Suprapubic skin (tissue), 4 donors: Measurements from ENCODE around the gene WWTR1. TPM values are rescaled to one million over a fixed set of nuclear protein-coding genes. Genes with fewer than 3 reads are reported as not detected.

Experiments used
- DNase-seq, 2 donors: peaks; one replicate each; pipeline ENCODE4 v3.0.0-alpha.2; 2019; ENCODE audit warnings: low spot score in 2 of 2
- H3K27ac ChIP-seq: fragments of 200-600 bp; sonication (generic); one replicate; pipeline ENCODE4 v1.5.1; 2019
- H3K27me3 ChIP-seq: fragments of 200-600 bp; sonication (generic); one replicate; pipeline ENCODE4 v1.5.1; 2019
- H3K36me3 ChIP-seq: fragments of 200-600 bp; sonication (generic); one replicate; pipeline ENCODE4 v1.5.1; 2019
- H3K4me1 ChIP-seq: fragments of 200-600 bp; sonication (generic); one replicate; pipeline ENCODE4 v1.5.1; 2019
- H3K4me3 ChIP-seq: fragments of 200-600 bp; sonication (generic); one replicate; pipeline ENCODE4 v1.5.1; 2019; ENCODE audit warnings: mild to moderate bottlenecking
- H3K9me3 ChIP-seq: fragments of 200-600 bp; sonication (generic); one replicate; pipeline ENCODE4 v1.5.1; 2019
- EP300 ChIP-seq: sonication (generic); formaldehyde crosslinking; IDR thresholded peaks from one replicate; pipeline ENCODE4 v1.6.1; 2017; ENCODE audit warnings: antibody characterized with exemption
- POLR2A ChIP-seq, 2 donors: fragments of 450-650 bp; IDR thresholded peaks; one replicate each; pipeline ENCODE4 v1.6.1; 2017; ENCODE audit warnings: antibody characterized with exemption in 2 of 2, mild to moderate bottlenecking in 2 of 2, moderate library complexity in 2 of 2
- POLR2AphosphoS5 ChIP-seq, 3 donors: sonication (generic); formaldehyde crosslinking; IDR thresholded peaks; one replicate each; pipeline ENCODE4 v1.6.1; 2017; ENCODE audit warnings: antibody characterized with exemption in 3 of 3
- WGBS: methylation state at CpG from one replicate; pipeline ENCODE4 v1.1.5; 2018; 5-methylcytosine and 5-hydroxymethylcytosine counted together
- total RNA-seq, 4 donors: library from RNA; depleted of rRNA; stranded (reverse); fragments of >200 nt; gene quantifications; one replicate each; pipeline ENCODE4 v1.1.0, GENCODE V29; 2016
- TF ChIP-seq, protein P1 (sequence below), 2 donors: fragments of 200-600 bp in 1 of 2; fragments of 450-650 bp in 1 of 2; sonication (generic) in 1 of 2; IDR thresholded peaks; one replicate each; pipeline ENCODE4 v1.5.1; 2016 to 2019; ENCODE audit warnings: antibody characterized with exemption in 2 of 2, mild to moderate bottlenecking in 1 of 2, moderate library complexity in 1 of 2

WWTR1 gene
- total RNA-seq, 4 donors from 2014 or later, result 33.0 to 68.9 (median 52.1) TPM

DNA sequence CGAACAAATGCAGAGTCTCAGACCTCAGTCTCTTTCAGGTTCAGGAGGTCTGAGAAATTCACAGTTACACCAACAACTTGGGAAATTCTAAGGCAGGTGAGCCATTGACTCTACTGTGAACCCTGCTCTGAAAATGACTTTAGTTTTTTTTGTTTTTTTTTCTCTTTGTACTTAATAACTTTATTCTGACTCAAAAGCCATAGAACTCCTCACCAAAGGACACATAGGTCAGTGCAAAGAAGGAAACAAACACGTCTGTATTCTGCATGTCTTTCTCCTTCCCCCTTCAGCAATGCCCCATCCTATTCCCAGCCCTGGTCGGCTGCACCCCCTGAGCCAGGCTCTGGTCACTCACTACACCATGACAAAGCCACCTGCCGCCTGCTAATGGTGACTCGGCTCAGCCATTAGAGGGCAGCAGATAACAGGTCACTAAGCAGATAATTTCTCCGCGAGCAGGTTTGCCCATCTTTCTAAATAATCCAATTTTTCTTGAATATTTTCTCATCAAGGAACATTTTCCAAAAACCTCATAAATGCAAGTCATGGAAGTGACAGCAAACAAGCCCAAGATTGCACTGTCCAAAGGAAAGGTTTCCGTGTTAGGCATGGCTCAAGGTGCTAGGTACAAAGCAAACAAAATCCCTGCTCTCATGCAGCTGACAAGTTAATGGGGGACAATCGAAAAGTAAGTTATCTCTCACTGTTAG is 145.6 kb downstream of the WWTR1 start:
- peaks cover 6% of the 10 kb centered on the region for H3K4me1 ChIP-seq
- no peak overlapping the region for H3K4me3 ChIP-seq
- H3K27ac ChIP-seq, result no peak overlapping the region
- WGBS, result 22% methylated on average over 9 of the region's 9 CpGs
- no peaks in the 10 kb centered on the region for H3K27me3 ChIP-seq
- DNase-seq, result peak in 1 of 2 donors; percentile 73
- H3K9me3 ChIP-seq, result no peaks in the 10 kb centered on the region
- no peaks in the 10 kb centered on the region for H3K36me3 ChIP-seq
- TF ChIP-seq EP300 (no peak), POLR2AphosphoS5 (IDR thresholded peaks at IDR 0.05) (no peak), POLR2A (IDR thresholded peaks at IDR 0.05) (no peak)
- TF ChIP-seq, protein P1, sequence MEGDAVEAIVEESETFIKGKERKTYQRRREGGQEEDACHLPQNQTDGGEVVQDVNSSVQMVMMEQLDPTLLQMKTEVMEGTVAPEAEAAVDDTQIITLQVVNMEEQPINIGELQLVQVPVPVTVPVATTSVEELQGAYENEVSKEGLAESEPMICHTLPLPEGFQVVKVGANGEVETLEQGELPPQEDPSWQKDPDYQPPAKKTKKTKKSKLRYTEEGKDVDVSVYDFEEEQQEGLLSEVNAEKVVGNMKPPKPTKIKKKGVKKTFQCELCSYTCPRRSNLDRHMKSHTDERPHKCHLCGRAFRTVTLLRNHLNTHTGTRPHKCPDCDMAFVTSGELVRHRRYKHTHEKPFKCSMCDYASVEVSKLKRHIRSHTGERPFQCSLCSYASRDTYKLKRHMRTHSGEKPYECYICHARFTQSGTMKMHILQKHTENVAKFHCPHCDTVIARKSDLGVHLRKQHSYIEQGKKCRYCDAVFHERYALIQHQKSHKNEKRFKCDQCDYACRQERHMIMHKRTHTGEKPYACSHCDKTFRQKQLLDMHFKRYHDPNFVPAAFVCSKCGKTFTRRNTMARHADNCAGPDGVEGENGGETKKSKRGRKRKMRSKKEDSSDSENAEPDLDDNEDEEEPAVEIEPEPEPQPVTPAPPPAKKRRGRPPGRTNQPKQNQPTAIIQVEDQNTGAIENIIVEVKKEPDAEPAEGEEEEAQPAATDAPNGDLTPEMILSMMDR (IDR thresholded peaks at IDR 0.05), result peak; percentile 64 to 76

- no peaks in the 10 kb centered on the region for H3K9me3 ChIP-seq
- H3K27ac ChIP-seq, result no peak overlapping the region
- 78% methylated on average over 3 of the region's 3 CpGs for WGBS
- peaks cover 16% of the 10 kb centered on the region for H3K4me1 ChIP-seq
- H3K36me3 ChIP-seq, result no peaks in the 10 kb centered on the region
- no peak for DNase-seq
- TF ChIP-seq, protein P1 (IDR thresholded peaks at IDR 0.05), result no peak
- TF ChIP-seq POLR2AphosphoS5 (IDR thresholded peaks at IDR 0.05), result no peak
- H3K4me3 ChIP-seq, result no peak overlapping the region
- no peaks in the 10 kb centered on the region for H3K27me3 ChIP-seq
These were observed 146.7 kb downstream of the WWTR1 start for GRCh38 chr3:149511040-149511626.

DNA sequence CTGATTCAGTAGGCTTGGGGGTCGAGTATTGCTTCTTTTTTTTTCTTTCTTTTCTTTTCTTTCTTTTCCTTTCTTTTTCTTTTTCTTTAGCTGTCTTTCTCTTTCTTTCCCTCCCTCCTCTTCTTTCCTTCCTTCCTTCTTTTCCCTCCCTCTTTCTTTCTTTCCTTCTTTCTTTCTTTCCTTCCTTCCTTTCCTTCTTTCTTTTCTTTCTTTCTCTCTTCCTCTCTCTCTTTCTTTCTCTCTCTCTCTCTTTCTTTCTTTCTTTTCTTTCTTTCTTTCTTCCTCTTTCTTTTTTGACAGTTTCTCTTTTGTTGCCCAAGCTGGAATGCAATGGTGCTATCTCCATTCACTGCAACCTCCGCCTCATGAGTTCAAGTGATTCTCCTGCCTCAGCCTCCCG is 147.3 kb downstream of the WWTR1 start:
- TF ChIP-seq, protein P1 (IDR thresholded peaks at IDR 0.05), result no peak
- no peak for TF ChIP-seq POLR2AphosphoS5 (IDR thresholded peaks at IDR 0.05)
- TF ChIP-seq POLR2A (IDR thresholded peaks at IDR 0.05), result no peak
- Histone ChIP-seq H3K27me3 (no peaks in the 10 kb centered on the region), H3K36me3 (no peaks in the 10 kb centered on the region), H3K9me3 (no peaks in the 10 kb centered on the region), H3K4me1 (peaks cover 16% of the 10 kb centered on the region), H3K27ac (no peak overlapping the region), H3K4me3 (no peak overlapping the region)
- 96% methylated on average over 3 of the region's 3 CpGs for WGBS
- no peak for DNase-seq

GRCh38 chr3:149509526-149509925 is 148.3 kb downstream of the WWTR1 start:
- TF ChIP-seq POLR2AphosphoS5 (IDR thresholded peaks at IDR 0.05), result no peak
- TF ChIP-seq POLR2A (IDR thresholded peaks at IDR 0.05), result no peak
- TF ChIP-seq EP300, result no peak
- TF ChIP-seq, protein P1 (IDR thresholded peaks at IDR 0.05), result no peak
- peaks cover 16% of the 10 kb centered on the region for H3K4me1 ChIP-seq
- no peaks in the 10 kb centered on the region for H3K9me3 ChIP-seq
- no peaks in the 10 kb centered on the region for H3K36me3 ChIP-seq
- no peaks in the 10 kb centered on the region for H3K27me3 ChIP-seq
- WGBS, result 88% methylated on average over 3 of the region's 3 CpGs
- H3K27ac ChIP-seq, result no peak overlapping the region
- no peak for DNase-seq
- H3K4me3 ChIP-seq, result no peak overlapping the region

- no peaks in the 10 kb centered on the region for H3K36me3 ChIP-seq
- TF ChIP-seq POLR2A (IDR thresholded peaks at IDR 0.05), result no peak
- TF ChIP-seq, protein P1 (IDR thresholded peaks at IDR 0.05), result no peak
- no peak for TF ChIP-seq POLR2AphosphoS5 (IDR thresholded peaks at IDR 0.05)
- TF ChIP-seq EP300, result no peak
- DNase-seq, result no peak
- H3K27me3 ChIP-seq, result no peaks in the 10 kb centered on the region
- H3K4me1 ChIP-seq, result peaks cover 16% of the 10 kb centered on the region
- H3K4me3 ChIP-seq, result peak overlapping the region; percentile 1
- WGBS, result 40% methylated on average over 14 of the region's 14 CpGs
- H3K9me3 ChIP-seq, result no peaks in the 10 kb centered on the region
- H3K27ac ChIP-seq, result no peak overlapping the region
These were observed 150.1 kb downstream of the WWTR1 start for GRCh38 chr3:149507491-149508324.
